HG02759 (cell line): ENCODE measurements around the gene CDK14.

Experiments
- ATAC-seq: cut with Tn5 transposase; IDR thresholded peaks from one replicate; pipeline ENCODE4 v1.9.1; 2021; ENCODE audit warnings: mild to moderate bottlenecking, moderate library complexity; ENCODE audit not compliant: unreplicated experiment

CDK14 gene

DNA sequence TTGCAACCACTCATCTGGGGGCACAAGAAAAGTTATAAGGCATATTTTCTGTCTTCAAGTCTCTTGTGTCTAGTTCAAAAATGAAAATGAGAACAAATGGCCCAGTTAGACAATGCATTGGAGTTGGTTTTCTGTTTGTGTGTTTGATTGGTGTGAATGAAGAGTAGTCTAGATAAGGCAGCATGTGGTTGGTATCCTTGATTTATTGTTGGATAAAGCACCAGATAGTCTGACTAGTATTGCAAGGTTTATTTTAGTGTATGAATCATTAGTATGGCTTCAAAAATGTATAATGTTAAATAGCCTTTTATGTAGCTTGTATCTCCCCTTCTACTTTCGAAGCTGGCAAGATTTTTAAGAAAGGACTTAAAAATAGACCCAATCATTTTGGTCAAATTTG lies 237.3 kb downstream of the CDK14 start:
- no peak for ATAC-seq

DNA sequence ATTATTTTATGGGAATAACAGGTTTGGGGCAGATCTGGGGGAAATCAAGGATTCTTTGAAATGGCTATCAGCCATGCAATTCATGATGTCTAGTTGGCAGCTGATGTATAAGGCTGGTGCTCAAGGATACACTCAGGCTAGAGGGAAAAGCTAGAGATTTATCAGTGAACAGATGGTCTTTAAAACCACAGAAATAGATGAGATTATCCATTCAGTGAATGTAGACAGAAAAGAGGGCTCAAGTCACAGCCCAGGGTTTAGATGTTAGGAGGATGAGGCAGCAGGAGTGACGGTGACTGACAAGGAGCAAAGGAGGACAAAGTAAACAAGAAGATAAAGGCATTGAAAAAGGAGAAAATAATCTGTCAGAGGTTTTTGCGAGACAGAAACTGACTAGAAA lies 238.7 kb downstream of the CDK14 start:
- ATAC-seq = no peak

DNA sequence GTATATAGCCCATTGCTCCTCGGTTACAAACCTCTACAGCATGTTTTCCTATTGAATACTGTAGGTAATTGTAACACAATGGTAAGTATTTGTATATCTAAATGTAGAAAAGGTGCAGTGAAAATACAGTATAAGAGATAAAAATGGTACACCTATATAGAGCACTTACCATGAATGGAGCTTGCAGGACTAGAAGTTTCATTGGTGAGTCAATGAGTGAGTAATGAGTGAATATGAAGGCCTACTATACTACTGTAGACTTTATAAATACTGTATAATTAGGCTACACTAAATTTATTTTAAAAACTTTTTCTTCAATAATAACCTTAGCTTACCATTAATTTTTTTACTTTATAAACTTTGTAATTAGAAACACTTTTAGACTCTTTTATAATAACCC lies 239.7 kb downstream of the CDK14 start:
- ATAC-seq = no peak

DNA sequence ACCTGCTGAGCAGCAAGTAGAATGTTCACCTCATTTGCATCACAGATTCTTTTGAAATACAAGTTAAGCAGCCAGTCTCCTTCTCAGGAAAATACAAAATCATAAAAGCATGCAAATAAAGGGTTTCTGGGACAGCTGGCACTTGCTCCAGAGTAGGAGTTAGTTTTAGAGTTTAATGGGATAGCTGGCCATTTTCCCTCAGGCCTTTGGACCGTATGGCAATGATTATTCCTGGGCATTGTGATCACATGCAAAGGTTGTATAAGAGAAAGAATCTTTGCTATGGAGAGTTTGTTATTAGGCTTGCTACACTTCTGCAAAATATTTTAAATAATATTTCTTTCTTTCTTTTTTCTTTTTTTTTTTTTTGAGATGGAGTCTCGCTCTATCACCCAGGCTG lies 240.8 kb downstream of the CDK14 start:
- no peak for ATAC-seq

DNA sequence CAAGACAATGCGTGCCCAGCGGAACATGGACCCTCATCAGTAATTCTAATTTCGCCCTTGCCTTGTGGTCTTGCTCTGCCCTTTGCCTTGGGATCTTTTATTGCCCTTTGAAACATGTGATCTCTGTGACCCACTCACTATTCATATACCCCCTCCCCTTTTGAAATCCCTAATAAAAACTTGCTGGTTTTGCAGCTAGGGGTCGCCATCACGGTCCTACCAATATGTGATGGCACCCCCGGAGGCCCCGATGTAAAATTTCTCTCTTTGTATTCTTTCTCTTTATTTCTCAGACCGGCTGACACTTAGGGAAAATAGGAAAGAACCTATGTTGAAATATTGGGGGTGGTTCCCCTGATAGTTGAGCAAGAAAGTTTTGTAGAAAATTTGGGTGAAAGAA lies 242.7 kb downstream of the CDK14 start:
- no peak for ATAC-seq

DNA sequence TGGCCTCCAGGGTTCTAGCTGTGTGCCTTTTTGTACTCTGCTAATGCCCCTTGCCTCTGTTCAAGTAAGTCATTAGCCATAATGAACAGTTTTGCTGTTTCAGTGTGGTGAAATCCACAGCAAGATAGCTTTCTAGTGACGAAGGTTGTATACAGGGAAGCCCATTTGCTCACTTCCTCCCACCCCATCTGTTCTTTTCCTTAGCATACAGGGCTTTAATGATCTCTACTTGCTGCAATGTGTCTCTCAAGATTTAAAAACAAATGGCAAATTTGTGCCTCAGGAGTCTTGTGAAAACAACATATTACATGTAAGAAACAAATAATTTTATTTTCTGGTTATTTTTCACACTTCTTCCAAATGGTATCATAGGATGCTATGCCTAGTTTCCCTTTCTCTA lies 243.2 kb downstream of the CDK14 start:
- no peak for ATAC-seq

DNA sequence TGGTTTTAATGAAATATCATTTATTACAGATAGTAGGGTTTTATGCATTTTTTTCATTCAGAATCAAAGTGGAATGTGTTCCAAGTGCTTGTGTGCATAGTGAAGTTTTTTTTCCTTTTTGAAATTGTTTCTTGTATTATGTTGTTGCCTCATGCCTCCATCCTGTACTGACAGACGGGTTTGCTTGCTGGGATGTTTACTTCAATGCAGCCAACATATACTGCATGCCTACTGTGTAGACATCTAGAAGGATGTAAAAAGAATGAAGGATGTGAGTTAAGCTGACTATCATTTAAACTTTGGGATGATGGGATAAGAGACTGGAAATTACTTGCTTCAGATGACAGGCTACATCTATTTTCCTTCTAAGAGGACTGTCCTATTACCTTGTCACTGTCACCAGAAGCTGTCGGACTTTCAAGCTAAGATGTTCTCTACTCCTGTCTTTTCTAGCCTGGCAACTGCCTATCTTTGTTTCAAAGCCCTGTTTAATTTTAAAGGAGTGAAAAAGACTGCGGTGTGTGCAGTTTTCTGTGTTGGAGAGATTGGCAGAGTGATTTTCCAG lies 243.7 kb downstream of the CDK14 start:
- no peak for ATAC-seq

DNA sequence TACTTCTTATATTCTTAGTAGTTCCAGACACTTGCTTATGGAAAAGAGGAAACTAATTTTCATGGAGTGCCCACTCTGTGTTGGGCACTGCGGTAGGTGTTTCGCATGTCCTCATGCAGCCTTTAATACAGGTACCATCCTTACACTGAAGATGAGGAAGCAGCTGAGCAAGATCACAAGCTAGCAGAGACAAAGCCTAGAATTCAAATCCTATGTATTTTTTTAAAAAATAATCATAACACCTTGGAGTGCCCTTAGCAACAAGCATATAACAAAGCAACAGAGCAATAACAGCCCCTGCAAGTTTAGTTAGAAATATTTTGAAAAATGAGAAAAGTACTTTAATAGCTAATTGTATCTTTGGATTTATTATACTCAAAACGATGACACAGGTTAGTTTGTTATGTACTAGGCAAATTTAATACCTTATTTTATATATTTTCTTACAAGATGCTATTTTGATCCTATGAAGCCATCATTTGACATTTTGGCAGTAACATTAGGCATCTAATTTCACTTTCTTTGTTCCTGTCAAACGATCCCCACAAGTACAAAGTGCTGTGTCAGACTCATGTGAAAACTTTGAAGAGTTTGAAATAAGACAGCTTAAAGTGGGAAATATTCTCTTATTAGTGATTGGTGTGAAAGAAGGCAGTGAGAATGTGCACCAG lies 245.8 kb downstream of the CDK14 start:
- ATAC-seq = no peak

DNA sequence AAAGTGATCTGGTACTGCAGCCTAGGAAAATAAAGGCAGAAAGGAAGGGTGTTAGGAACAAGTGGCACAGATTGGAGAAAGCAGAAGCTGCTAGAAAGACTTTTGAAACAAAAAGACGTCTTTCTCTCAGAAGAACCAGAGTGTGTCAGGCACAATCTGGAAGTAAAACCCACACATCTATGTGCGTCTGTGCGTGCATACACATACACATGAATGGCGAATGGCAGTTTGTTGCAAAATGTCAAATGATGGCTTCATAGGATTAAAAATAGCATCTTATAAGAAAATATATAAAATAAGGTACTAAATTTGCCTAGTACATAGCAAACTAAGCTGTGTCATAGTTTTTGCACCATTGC lies 246.3 kb downstream of the CDK14 start:
- no peak for ATAC-seq

DNA sequence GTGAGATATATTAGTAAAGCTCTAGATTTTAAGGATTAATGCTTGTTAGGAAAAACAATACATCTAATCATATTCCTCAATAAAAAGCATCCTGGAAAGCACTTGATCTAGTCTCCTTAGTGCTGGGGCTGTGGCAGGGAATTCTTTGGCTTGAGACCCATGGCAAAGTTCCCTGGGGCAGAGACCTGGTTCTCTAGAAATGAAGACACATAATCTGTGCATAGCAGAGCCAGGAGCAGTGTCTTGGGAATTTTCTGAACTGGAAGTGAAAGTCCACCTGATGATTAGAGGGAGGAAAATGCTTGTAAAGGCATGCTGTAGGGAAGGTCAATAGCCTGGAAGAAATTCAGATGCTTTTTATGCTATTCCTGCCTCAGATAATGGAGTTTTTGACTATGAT lies 247.4 kb downstream of the CDK14 start:
- no peak for ATAC-seq

DNA sequence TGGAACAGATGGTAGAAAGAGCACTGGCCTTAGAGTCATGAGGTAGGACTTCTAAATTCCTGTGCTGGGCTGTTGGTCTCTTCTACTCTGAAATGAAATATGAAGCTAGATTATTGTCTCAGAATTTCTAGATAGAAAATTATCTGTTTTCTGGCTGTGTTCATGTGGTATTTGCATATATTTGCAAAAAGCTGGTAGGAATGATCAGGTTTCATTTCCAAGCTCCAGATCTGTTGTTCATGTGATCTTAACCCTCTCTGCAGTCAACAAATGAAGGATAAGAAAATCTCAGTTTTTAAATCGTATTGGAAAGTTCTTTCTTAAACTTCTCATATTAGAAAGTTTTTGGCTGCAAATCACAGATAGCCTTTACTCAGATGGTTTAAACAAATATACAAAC lies 248.3 kb downstream of the CDK14 start:
- no peak for ATAC-seq

DNA sequence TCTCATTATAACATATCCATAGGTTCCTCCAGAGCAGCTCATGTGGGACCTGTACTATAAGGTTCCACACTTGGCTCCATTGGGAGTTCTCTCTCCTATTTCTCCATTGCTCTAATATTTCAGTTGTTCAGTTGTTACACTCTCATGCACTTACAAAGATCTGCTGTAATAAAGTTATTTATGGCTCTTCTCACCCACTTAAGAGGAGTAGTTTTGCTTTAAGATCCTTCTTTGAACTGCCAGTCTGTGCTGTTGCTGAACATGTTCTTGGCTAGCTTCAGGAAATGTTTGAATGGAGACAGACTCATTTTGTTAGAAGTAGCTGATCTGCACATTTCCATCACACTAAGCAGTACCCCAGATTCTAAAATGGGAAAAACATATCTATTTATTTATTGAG lies 250.1 kb downstream of the CDK14 start:
- no peak for ATAC-seq

DNA sequence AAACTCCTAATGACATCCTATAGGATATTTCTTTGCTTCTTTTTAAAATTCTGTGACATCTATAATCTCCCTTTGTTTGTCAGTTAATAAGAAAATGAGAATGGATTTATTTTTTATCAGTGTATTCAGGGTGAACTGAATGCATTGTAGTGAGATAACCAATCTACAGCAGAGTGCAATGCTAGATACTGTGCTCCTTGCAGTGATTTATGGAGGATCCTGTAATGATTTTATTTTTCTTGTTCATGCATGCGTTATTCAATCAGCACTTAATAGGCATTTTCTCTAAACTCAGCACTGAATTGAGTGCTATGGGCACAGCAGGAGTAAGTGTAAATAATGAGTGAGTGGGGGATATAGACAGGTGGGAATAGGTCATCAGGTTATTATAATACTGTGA lies 253.9 kb downstream of the CDK14 start:
- no peak for ATAC-seq

DNA sequence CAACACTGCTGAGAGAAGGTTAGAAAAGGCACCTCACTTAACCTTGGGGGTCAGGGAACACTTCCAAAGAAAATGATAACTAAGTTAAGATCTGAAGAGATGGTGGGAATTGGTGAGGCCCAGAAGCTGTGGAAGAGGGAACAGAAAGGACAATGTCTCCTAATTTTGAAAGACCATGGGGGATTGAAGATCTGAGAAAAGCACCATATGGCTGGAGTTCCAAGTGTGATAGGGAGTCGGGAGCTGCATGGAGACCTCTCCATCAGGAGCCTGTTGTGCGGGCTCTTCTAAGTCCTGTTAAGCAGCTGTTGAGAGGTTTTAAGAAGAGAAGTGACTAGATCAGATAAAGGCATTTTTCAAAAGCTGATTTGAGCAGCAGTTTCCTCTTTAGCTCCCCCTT lies 254.3 kb downstream of the CDK14 start:
- ATAC-seq = no peak

DNA sequence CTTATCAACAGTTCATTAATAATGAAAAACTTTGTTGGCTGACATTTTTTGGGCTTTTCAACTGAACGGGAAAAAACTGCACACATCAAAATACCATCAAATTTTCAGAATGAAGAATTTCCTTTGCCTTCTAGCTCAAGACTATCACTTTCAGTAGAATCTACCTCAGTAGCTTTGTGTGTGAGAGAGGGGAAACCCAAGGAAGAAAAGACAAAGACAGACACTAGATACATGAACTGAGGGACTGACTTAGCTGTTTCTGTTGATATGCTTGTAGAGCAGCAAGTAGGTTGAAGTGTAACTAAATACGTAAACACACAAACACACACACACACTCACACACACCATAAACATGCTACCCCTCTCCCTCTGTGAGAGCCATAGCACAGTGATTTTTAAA lies 257.1 kb downstream of the CDK14 start:
- ATAC-seq = no peak

DNA sequence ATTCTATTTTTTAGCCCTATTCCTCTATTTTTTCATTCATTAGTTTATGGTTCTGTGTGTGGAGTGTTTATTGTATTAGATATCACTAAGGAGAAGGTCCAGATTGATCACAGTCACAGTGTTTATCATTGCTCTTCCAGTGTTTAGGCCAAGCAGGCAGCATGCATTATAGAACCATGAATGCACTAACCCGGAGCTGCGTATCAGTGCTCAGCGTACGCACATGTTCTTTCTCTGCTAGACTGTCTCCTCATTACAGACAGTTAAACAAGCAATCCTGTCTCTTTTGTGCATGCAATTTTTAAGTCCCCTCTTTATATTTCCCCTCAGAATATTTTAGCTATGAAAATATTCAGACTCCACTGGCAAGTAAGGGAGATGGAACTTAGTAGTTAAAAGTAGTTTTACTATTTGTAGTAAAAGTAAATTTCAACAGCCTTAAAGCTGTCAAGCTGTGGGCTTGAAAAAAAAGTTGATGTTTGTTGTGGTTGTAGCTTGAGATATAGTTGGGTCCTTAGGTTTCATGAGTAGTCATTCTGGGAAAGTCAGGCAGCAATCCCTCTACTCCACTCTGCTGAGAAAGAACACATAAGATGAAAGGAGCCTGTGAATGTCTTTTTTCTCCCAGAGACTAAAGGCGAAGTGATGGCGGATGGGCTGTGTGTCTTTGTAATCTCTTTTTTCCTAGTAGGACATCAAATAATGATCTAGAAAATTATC lies 260.4 kb downstream of the CDK14 start:
- no peak for ATAC-seq

DNA sequence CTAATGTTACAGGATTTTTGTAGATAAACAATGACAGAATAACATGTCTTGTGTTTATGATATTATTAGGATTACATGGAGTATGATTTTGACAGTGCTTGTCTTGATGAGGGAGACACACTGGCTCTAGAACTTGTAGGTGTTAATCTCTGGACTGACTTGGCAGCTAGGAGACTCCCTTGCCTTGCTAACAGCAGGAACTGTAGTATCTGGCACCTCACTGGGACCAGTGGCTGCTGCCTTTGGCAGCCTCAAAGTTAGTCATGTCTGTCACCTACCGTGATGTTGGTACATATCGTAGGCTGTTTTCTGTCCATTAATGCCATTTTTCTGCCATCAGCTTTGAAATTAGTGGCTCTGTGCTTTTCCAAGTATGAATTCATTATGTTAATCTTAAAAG lies 261.5 kb downstream of the CDK14 start:
- no peak for ATAC-seq

DNA sequence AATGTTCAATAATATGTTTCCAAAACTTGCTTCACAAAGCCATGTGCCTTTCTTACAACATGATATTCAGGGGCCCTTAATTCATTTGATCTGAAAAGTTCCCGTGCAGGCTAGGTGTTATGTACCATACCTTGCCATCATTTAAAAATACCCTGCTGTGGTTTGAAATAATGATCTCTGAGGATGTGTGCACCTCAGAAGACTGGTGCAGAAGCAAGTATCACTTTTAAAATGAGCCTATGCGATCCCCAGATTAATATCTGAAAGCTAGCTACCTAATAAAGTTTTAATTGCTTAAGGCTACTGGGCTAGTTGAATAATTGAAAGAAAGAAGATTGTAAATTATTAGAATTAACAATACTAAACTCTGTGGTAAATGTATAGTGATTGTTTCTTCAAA lies 262.4 kb downstream of the CDK14 start:
- peak; percentile 43 for ATAC-seq

DNA sequence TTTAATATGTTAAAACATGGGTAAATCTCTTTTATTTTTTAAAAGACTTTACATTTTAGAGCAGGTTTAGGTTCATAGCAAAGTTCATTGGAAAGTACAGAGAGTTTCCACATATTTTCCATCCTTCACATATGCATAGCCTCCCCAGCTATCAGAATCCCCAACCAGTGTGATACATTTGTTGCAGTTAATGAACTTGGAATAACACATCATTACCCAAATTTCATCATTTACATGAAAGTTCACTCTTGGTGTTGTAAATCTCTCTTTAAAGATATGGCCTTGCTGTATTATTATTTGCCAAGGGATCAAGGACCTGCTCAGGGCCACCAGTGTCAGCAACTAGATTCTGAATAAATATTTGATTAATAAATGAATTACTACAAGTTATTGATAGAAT lies 263.4 kb downstream of the CDK14 start:
- ATAC-seq = no peak

DNA sequence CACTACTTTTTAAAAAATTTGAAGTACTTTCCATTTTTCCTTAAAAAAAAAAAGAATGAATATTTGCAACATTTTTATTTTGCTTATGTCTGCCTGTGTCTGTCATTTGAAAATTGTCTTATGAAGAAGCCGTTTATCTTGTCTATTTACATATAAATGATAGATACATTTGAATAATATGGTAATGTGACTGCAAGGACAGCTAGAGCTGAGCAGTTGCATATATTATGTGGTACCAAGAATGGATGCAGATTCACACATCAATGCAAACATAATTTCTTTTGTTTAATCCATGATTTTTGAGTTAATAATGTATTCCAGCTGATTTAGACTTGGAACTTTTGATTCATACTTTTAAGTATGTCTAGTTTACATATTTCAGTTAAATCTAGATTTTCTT lies 268.0 kb downstream of the CDK14 start:
- ATAC-seq = no peak

DNA sequence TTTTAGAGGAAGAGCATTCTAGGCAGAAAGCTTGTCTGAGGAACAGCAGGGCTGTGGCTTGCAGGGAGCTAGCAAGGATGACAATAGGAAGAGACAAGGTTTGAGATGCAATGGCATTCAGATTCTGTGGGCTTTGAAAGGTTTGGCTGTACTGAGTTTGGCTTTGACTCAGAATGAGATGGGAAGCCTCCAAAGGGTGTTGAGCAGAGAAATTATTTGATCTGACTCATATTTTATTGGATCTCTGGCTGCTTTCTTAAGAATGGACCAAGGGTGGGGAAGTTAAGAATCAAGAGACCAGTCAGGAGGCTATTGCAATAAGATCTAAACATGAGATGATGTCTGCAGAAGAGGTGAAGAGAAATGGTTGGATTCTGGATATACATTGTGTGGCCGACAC lies 273.2 kb downstream of the CDK14 start:
- no peak for ATAC-seq

DNA sequence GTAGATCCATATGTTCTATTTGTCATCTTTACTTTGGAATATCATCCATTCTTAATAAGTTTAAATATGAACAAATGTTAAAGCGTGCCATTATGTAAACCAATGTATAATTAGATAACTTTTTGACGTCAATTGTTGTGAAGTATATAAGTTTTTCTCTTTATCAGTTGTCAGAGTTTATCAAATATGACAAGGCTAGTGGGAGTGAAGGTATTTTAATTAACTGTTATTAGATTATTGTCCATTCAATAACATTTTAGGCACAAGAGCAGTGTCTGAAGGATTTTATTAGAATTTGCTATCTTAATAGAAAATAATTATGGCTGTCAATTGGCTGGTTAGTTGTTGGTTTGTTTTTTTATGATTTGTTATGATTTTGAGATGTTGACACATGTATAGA lies 280.6 kb downstream of the CDK14 start:
- no peak for ATAC-seq

DNA sequence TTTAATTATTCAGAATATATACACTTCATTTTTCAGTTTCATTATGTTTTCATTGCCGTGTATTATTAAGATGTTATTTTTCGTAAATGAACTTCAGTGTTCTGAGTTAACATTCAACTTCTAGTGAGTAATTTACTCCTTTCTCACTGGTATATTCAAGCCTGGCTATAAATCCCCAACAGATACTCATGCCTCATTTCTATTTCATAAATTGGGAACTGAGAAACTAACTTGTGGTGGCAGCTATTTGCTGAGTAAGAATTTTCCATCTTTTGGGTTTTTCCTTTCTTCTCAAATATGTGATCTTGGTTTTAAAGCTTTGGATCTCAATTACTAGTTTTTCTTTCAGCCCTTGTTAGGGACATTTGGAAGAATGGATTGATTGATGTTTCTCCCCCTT lies 281.1 kb downstream of the CDK14 start:
- ATAC-seq = peak; percentile 84
